GM12878 (cell line): ENCODE measurements around the gene IQGAP2.

ENCODE experiments used
- EP300 ChIP-seq, 2 experiments: fragments of 150-350 bp in 1 of 2; IDR thresholded peaks; 2 replicates each; pipeline ENCODE4 v1.6.1; 2011 to 2012; ENCODE audit warnings: low read depth in 2 of 2, low read length in 2 of 2, borderline replicate concordance in 1 of 2, improper control_type of control experiment in 1 of 2, inconsistent platforms in 1 of 2; ENCODE audit not compliant: control insufficient read depth in 1 of 2
- FOS ChIP-seq: IDR thresholded peaks from 3 replicates; pipeline ENCODE4 v1.6.1; 2011; ENCODE audit warnings: borderline replicate concordance; ENCODE audit not compliant: insufficient read length; ENCODE audit errors: extremely low read depth
- MEF2A ChIP-seq: IDR thresholded peaks from 2 replicates; pipeline ENCODE4 v1.6.1; 2011; ENCODE audit warnings: low read depth, mild to moderate bottlenecking, low read length, moderate library complexity; ENCODE audit not compliant: insufficient read depth
- POLR2A ChIP-seq: IDR thresholded peaks from 2 replicates; pipeline ENCODE4 v1.6.1; 2011; ENCODE audit warnings: low read depth, mild to moderate bottlenecking, low read length
- RAD21 ChIP-seq: IDR thresholded peaks from 2 replicates; pipeline ENCODE4 v1.6.1; 2011; ENCODE audit warnings: mild to moderate bottlenecking, low read depth, low read length, moderate library complexity; ENCODE audit not compliant: insufficient read depth
- RCOR1 ChIP-seq: conservative IDR thresholded peaks from 2 replicates; pipeline ENCODE4 v1.6.1; 2012; ENCODE audit warnings: low read depth, low read length, improper control_type of control experiment
- RFX5 ChIP-seq: IDR thresholded peaks from 2 replicates; pipeline ENCODE4 v1.6.1; 2011; ENCODE audit warnings: low read depth, low read length, improper control_type of control experiment
- SMARCA5 ChIP-seq: fragments of 450-650 bp; IDR thresholded peaks from 2 replicates; pipeline ENCODE4 v1.6.1; 2017; ENCODE audit warnings: mild to moderate bottlenecking
- SP1 ChIP-seq: IDR thresholded peaks from one replicate; pipeline ENCODE4 v1.6.1; 2011; ENCODE audit warnings: low read depth, low read length
- SRF ChIP-seq, 2 experiments: IDR thresholded peaks; 2 replicates each; pipeline ENCODE4 v1.6.1; 2011; ENCODE audit warnings: low read depth in 2 of 2, low read length in 2 of 2, mild to moderate bottlenecking in 1 of 2, moderate library complexity in 1 of 2
- YY1 ChIP-seq: IDR thresholded peaks from 2 replicates; pipeline ENCODE4 v1.6.1; 2011; ENCODE audit warnings: low read depth, mild to moderate bottlenecking, low read length
- ZNF274 ChIP-seq: IDR thresholded peaks from one replicate; pipeline ENCODE4 v1.8.0; 2011; ENCODE audit not compliant: insufficient read length, insufficient read depth
- TF ChIP-seq, protein P1 (sequence below), 3 experiments: IDR thresholded peaks in 2 of 3; conservative IDR thresholded peaks in 1 of 3; 2 replicates each; pipeline ENCODE4 v1.5.1; 2011; ENCODE audit warnings: low read depth in 3 of 3, low read length in 3 of 3, mild to moderate bottlenecking in 3 of 3, control low read depth in 2 of 3, moderate library complexity in 2 of 3, inconsistent platforms in 1 of 3, mixed read lengths in 1 of 3; ENCODE audit not compliant: control insufficient read depth in 2 of 3, insufficient read depth in 1 of 3; ENCODE audit errors: extremely low read depth in 1 of 3
- TF ChIP-seq, protein P2 (sequence below): IDR thresholded peaks from 2 replicates; pipeline ENCODE4 v1.6.1; 2011; ENCODE audit warnings: mild to moderate bottlenecking, low read depth, low read length, moderate library complexity; ENCODE audit not compliant: insufficient replicate concordance

DNA sequence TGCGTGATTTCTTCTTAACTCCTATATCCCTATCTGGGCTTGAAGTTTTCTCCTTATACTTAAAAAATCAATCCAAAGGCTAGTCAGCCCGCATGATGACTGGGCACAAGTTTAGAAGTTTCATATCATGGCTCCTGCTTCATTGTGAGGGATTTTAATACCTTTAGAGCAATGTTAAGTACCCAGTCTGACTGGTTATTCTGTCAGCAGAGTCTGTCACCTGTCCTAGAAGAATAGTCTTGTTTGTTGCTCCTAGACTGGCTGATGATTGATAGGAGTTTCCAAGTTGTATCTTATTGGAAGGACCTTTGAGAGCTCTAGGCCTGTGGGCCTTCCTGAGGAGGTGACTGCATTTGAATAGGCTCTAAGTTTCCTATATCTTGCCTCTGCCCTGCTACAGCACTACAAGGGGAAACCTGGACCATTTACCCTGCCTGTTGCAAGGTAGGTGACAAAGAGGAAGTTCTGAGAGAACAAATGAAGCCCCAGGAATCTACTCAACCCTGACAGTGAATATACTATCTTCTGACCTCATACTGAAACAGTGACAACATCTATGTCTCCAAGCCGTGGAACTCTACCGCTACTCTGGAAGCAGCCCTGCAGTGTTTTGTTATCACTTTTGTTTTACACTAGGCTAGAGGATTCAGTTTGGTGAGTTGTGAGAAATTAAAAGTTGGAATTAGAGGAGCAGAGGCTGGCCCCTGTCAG is 153.6 kb downstream of the IQGAP2 start:
- TF ChIP-seq SMARCA5: no peak
- TF ChIP-seq FOS: no peak
- TF ChIP-seq, protein P1, sequence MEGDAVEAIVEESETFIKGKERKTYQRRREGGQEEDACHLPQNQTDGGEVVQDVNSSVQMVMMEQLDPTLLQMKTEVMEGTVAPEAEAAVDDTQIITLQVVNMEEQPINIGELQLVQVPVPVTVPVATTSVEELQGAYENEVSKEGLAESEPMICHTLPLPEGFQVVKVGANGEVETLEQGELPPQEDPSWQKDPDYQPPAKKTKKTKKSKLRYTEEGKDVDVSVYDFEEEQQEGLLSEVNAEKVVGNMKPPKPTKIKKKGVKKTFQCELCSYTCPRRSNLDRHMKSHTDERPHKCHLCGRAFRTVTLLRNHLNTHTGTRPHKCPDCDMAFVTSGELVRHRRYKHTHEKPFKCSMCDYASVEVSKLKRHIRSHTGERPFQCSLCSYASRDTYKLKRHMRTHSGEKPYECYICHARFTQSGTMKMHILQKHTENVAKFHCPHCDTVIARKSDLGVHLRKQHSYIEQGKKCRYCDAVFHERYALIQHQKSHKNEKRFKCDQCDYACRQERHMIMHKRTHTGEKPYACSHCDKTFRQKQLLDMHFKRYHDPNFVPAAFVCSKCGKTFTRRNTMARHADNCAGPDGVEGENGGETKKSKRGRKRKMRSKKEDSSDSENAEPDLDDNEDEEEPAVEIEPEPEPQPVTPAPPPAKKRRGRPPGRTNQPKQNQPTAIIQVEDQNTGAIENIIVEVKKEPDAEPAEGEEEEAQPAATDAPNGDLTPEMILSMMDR (IDR thresholded peaks at IDR 0.05 in 2 of 3, conservative IDR thresholded peaks at IDR 0.05 in 1 of 3; ENCODE audit: control insufficient read depth in 2 of 3, extremely low read depth in 1 of 3, insufficient read depth in 1 of 3, low read depth in 3 of 3, low read length in 3 of 3): no peak
- TF ChIP-seq SRF (IDR thresholded peaks at IDR 0.05; ENCODE audit: low read depth in 2 of 2, low read length in 2 of 2): no peak
- no peak for TF ChIP-seq RCOR1
- TF ChIP-seq EP300 (IDR thresholded peaks at IDR 0.05; ENCODE audit: borderline replicate concordance in 1 of 2, control insufficient read depth in 1 of 2, low read depth in 2 of 2, low read length in 2 of 2): no peak
- no peak for TF ChIP-seq SP1
- TF ChIP-seq ZNF274: no peak
- TF ChIP-seq RFX5: no peak
- no peak for TF ChIP-seq YY1
- TF ChIP-seq MEF2A: no peak
- TF ChIP-seq POLR2A: no peak
- TF ChIP-seq, protein P2, sequence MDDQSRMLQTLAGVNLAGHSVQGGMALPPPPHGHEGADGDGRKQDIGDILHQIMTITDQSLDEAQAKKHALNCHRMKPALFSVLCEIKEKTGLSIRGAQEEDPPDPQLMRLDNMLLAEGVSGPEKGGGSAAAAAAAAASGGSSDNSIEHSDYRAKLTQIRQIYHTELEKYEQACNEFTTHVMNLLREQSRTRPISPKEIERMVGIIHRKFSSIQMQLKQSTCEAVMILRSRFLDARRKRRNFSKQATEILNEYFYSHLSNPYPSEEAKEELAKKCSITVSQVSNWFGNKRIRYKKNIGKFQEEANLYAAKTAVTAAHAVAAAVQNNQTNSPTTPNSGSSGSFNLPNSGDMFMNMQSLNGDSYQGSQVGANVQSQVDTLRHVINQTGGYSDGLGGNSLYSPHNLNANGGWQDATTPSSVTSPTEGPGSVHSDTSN: no peak
- peak; percentile 29; the same call in 1 of the 2 replicates for TF ChIP-seq RAD21
